Activated CD8-positive, alpha-beta memory T cell treated with anti-CD3 and anti-CD28 coated beads, Interleukin-2, amount 50 U/mL, for 1 hour (primary cell): ENCODE data around the gene NTHL1.

Experiments
- DNase-seq: peaks from one replicate; pipeline ENCODE4 v3.0.0-alpha.2; 2020; ENCODE audit errors: extremely low read depth

NTHL1 gene

GRCh38 chr16:1991948-1992703, 55.5 kb downstream of the NTHL1 start:
- peak; percentile 96 for DNase-seq

GRCh38 chr16:1991588-1991947, 56.1 kb downstream of the NTHL1 start:
- no peak for DNase-seq

- no peak for DNase-seq
Measured at GRCh38 chr16:1991135-1991551, 56.5 kb downstream of the NTHL1 start.

- DNase-seq = no peak
Measured at GRCh38 chr16:1990351-1991134, 57.1 kb downstream of the NTHL1 start.

- no peak for DNase-seq
Measured at GRCh38 chr16:1990101-1990350, 57.6 kb downstream of the NTHL1 start.
